ENCODE results near the gene MRAP2.

The MRAP2 gene

GRCh38 chr6:84137989-84138575 is 104.5 kb downstream of the MRAP2 start:
- no peak for DNase-seq

- no peak for DNase-seq
These were observed 105.7 kb downstream of the MRAP2 start for GRCh38 chr6:84139311-84139710.
